ENCODE results near the gene NBPF12.
"Not testable (repeated sequence)": the region's sequence is repeated elsewhere in the genome, so short reads cannot be mapped to it uniquely, and the experiment has no call there.

GRCh38 chr1:147030066-147030653 lies 92.0 kb downstream of the NBPF12 start:
- not testable (repeated sequence) for TF ChIP-seq CTCF (IDR thresholded peaks at IDR 0.05); EZH2 (IDR thresholded peaks at IDR 0.05; ENCODE audit: borderline replicate concordance, insufficient read depth, low read depth, low read length, poor library complexity, severe bottlenecking)

Data from B cell (primary cell).